HepG2 (cell line): Measurements from ENCODE around the gene RAB34. TPM values are rescaled to one million over a fixed set of nuclear protein-coding genes. Genes with fewer than 3 reads are reported as not detected.
A peak's percentile ranks its signal among the peaks of the same experiment; 100 is the strongest.

Experiments used
- ARNT ChIP-seq: fragments of 450-650 bp; IDR thresholded peaks from 2 replicates; pipeline ENCODE4 v1.6.1; 2017
- HMG20B ChIP-seq: conservative IDR thresholded peaks from 2 replicates; pipeline ENCODE4 v1.6.1; 2016; ENCODE audit warnings: missing genetic modification reagents, missing compliant biosample characterization
- NAIF1 ChIP-seq: sonication (generic); formaldehyde crosslinking; IDR thresholded peaks from 2 replicates; pipeline ENCODE4 v1.5.0; 2020; ENCODE audit warnings: mild to moderate bottlenecking, missing genetic modification reagents, borderline replicate concordance
- NR2C2 ChIP-seq: sonication (generic); formaldehyde crosslinking; IDR thresholded peaks from 2 replicates; pipeline ENCODE4 v1.4.0; 2020; ENCODE audit warnings: missing genetic modification reagents, mild to moderate bottlenecking, moderate library complexity, borderline replicate concordance
- NR3C1 ChIP-seq: sonication (generic); formaldehyde crosslinking; IDR thresholded peaks from 2 replicates; pipeline ENCODE4 v1.4.0; 2020; ENCODE audit warnings: missing genetic modification reagents
- POLR2A ChIP-seq, 2 experiments: IDR thresholded peaks; 2 replicates each; pipeline ENCODE4 v1.6.1; 2011; ENCODE audit warnings: low read depth in 2 of 2, low read length in 2 of 2, mild to moderate bottlenecking in 1 of 2, moderate library complexity in 1 of 2; ENCODE audit not compliant: insufficient read depth in 1 of 2
- RBM22 ChIP-seq: fragments of 200-400 bp; formaldehyde crosslinking; optimal IDR thresholded peaks from 2 replicates; pipeline ENCODE3; 2017; ENCODE audit warnings: mild to moderate bottlenecking, low read length, moderate library complexity
- SMAD9 ChIP-seq: sonication (generic); formaldehyde crosslinking; IDR thresholded peaks from 2 replicates; pipeline ENCODE4 v1.5.1; 2020; ENCODE audit warnings: mild to moderate bottlenecking, missing genetic modification reagents
- SSRP1 ChIP-seq: IDR thresholded peaks from 2 replicates; pipeline ENCODE4 v1.6.1; 2016; ENCODE audit warnings: control low read depth
- ZBTB20 ChIP-seq: sonication (generic); formaldehyde crosslinking; IDR thresholded peaks from 2 replicates; pipeline ENCODE4 v1.8.1; 2023; ENCODE audit warnings: missing genetic modification reagents, low read depth, mild to moderate bottlenecking, borderline replicate concordance
- ZNF3 ChIP-seq: IDR thresholded peaks from 2 replicates; pipeline ENCODE4 v1.7.0; 2017; ENCODE audit warnings: inconsistent platforms
- ZNF326 ChIP-seq: sonication (generic); formaldehyde crosslinking; IDR thresholded peaks from 2 replicates; pipeline ENCODE4 v1.4.0; 2020; ENCODE audit warnings: missing genetic modification reagents, borderline replicate concordance
- ZNF530 ChIP-seq: sonication (generic); formaldehyde crosslinking; IDR thresholded peaks from 2 replicates; pipeline ENCODE4 v1.5.0; 2020; ENCODE audit warnings: low read depth, mild to moderate bottlenecking, missing genetic modification reagents
- ZNF572 ChIP-seq: sonication (generic); formaldehyde crosslinking; IDR thresholded peaks from 2 replicates; pipeline ENCODE4 v1.5.1; 2020; ENCODE audit warnings: mild to moderate bottlenecking, missing genetic modification reagents
- polyA plus RNA-seq, 8 experiments: library from polyadenylated mRNA; depleted of rRNA in 3 of 8; stranded (reverse) in 7 of 8; unstranded in 1 of 8; fragments of >200 nt; fragmentation: Illumina TruSeq in 4 of 8; extraction: Trizol in 4 of 8; gene quantifications; 2 replicates each; pipeline versions ENCODE4 v1.2.1 to v1.2.3, GENCODE V29; 2011 to 2016; ENCODE audit warnings: low read depth in 4 of 8, missing spikeins in 1 of 8, mixed read lengths in 1 of 8; ENCODE audit not compliant: insufficient read depth in 1 of 8
- total RNA-seq, 5 experiments: library from RNA; depleted of rRNA; stranded (reverse); fragments of >200 nt; fragmentation: Illumina TruSeq; extraction: Trizol; gene quantifications; 2 replicates each; pipeline ENCODE4 v1.2.3, GENCODE V29; 2016; ENCODE audit warnings: low read depth in 1 of 5
- TF ChIP-seq, protein P1 (sequence below): sonication (generic); formaldehyde crosslinking; IDR thresholded peaks from 2 replicates; pipeline ENCODE4 v1.4.0; 2020; ENCODE audit warnings: missing genetic modification reagents, borderline replicate concordance
- TF ChIP-seq, protein P2 (sequence below): sonication (generic); formaldehyde crosslinking; IDR thresholded peaks from 2 replicates; pipeline ENCODE4 v1.4.0; 2020; ENCODE audit warnings: missing genetic modification reagents
- TF ChIP-seq, protein P3 (sequence below): sonication (generic); formaldehyde crosslinking; IDR thresholded peaks from 2 replicates; pipeline ENCODE4 v1.4.0; 2020; ENCODE audit warnings: missing genetic modification reagents, mild to moderate bottlenecking, borderline replicate concordance
- TF ChIP-seq, protein P4 (sequence below): sonication (generic); formaldehyde crosslinking; IDR thresholded peaks from 2 replicates; pipeline ENCODE4 v1.9.0; 2021; ENCODE audit warnings: missing genetic modification reagents, borderline replicate concordance

RAB34 gene
- total and polyA plus RNA-seq, 2 of the 13 experiments (the other 11 are each of a cell fraction or from before 2014, with no cell fraction given) = 0.49 TPM; not detected in 1

DNA sequence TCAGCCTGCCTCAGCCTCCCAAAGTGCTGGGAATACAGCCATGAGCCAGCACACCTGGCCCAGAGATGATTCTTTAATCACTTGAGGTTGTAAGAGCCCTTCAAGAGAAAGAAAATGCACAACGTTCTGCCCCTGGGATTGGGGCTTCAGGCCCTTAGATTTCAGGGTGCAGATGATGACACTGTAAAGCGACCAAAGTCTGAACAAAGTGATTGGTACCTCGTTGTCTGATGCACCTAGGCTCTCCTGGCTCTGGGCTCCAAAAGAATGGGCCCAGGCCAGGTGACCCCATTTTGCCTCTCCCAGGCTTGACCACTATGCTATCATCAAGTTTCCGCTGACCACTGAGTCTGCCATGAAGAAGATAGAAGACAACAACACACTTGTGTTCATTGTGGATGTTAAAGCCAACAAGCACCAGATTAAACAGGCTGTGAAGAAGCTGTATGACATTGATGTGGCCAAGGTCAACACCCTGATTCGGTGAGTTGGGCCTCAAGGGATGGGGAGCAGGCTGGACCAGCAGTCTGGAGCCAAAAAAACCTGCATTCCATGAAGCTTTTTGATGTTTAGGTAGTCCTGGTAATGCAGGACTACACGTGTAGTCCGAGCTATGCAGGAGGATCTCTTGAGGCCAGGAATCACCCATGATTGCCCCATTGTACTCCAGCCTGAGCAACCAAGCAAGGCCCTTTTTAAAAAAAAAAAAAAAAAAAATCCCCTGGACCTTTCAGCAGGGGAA lies 4.9 kb upstream of the RAB34 start (continued):
- TF ChIP-seq, protein P1, sequence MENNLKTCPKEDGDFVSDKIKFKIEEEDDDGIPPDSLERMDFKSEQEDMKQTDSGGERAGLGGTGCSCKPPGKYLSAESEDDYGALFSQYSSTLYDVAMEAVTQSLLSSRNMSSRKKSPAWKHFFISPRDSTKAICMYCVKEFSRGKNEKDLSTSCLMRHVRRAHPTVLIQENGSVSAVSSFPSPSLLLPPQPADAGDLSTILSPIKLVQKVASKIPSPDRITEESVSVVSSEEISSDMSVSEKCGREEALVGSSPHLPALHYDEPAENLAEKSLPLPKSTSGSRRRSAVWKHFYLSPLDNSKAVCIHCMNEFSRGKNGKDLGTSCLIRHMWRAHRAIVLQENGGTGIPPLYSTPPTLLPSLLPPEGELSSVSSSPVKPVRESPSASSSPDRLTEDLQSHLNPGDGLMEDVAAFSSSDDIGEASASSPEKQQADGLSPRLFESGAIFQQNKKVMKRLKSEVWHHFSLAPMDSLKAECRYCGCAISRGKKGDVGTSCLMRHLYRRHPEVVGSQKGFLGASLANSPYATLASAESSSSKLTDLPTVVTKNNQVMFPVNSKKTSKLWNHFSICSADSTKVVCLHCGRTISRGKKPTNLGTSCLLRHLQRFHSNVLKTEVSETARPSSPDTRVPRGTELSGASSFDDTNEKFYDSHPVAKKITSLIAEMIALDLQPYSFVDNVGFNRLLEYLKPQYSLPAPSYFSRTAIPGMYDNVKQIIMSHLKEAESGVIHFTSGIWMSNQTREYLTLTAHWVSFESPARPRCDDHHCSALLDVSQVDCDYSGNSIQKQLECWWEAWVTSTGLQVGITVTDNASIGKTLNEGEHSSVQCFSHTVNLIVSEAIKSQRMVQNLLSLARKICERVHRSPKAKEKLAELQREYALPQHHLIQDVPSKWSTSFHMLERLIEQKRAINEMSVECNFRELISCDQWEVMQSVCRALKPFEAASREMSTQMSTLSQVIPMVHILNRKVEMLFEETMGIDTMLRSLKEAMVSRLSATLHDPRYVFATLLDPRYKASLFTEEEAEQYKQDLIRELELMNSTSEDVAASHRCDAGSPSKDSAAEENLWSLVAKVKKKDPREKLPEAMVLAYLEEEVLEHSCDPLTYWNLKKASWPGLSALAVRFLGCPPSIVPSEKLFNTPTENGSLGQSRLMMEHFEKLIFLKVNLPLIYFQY (CRISPR knock-in tag) = no peak
- no peak for TF ChIP-seq SMAD9
- no peak for TF ChIP-seq ZNF3
- no peak for TF ChIP-seq ARNT
- TF ChIP-seq ZBTB20 (CRISPR knock-in tag) = no peak
- TF ChIP-seq RBM22 = peak; percentile 53
- no peak for TF ChIP-seq NR2C2 (CRISPR knock-in tag)
- TF ChIP-seq NR3C1 (CRISPR knock-in tag) = no peak
- peak in 1 of 2 experiments; percentile 37; a peak in 2 of 4 replicates for TF ChIP-seq POLR2A (IDR thresholded peaks at IDR 0.05; ENCODE audit: insufficient read depth in 1 of 2, low read depth in 2 of 2, low read length in 2 of 2)
- no peak for TF ChIP-seq ZNF572 (CRISPR knock-in tag)
- no peak for TF ChIP-seq HMG20B (CRISPR knock-in tag)
- 0 out of 2 replicates have a peak, but pooled peaks have one; percentile 28 for TF ChIP-seq SSRP1 (CRISPR knock-in tag)
- TF ChIP-seq, protein P2, sequence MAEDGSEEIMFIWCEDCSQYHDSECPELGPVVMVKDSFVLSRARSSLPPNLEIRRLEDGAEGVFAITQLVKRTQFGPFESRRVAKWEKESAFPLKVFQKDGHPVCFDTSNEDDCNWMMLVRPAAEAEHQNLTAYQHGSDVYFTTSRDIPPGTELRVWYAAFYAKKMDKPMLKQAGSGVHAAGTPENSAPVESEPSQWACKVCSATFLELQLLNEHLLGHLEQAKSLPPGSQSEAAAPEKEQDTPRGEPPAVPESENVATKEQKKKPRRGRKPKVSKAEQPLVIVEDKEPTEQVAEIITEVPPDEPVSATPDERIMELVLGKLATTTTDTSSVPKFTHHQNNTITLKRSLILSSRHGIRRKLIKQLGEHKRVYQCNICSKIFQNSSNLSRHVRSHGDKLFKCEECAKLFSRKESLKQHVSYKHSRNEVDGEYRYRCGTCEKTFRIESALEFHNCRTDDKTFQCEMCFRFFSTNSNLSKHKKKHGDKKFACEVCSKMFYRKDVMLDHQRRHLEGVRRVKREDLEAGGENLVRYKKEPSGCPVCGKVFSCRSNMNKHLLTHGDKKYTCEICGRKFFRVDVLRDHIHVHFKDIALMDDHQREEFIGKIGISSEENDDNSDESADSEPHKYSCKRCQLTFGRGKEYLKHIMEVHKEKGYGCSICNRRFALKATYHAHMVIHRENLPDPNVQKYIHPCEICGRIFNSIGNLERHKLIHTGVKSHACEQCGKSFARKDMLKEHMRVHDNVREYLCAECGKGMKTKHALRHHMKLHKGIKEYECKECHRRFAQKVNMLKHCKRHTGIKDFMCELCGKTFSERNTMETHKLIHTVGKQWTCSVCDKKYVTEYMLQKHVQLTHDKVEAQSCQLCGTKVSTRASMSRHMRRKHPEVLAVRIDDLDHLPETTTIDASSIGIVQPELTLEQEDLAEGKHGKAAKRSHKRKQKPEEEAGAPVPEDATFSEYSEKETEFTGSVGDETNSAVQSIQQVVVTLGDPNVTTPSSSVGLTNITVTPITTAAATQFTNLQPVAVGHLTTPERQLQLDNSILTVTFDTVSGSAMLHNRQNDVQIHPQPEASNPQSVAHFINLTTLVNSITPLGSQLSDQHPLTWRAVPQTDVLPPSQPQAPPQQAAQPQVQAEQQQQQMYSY (CRISPR knock-in tag) = no peak
- TF ChIP-seq, protein P3, sequence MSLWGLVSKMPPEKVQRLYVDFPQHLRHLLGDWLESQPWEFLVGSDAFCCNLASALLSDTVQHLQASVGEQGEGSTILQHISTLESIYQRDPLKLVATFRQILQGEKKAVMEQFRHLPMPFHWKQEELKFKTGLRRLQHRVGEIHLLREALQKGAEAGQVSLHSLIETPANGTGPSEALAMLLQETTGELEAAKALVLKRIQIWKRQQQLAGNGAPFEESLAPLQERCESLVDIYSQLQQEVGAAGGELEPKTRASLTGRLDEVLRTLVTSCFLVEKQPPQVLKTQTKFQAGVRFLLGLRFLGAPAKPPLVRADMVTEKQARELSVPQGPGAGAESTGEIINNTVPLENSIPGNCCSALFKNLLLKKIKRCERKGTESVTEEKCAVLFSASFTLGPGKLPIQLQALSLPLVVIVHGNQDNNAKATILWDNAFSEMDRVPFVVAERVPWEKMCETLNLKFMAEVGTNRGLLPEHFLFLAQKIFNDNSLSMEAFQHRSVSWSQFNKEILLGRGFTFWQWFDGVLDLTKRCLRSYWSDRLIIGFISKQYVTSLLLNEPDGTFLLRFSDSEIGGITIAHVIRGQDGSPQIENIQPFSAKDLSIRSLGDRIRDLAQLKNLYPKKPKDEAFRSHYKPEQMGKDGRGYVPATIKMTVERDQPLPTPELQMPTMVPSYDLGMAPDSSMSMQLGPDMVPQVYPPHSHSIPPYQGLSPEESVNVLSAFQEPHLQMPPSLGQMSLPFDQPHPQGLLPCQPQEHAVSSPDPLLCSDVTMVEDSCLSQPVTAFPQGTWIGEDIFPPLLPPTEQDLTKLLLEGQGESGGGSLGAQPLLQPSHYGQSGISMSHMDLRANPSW = no peak
- no peak for TF ChIP-seq NAIF1 (CRISPR knock-in tag)
- TF ChIP-seq ZNF530 = no peak
- TF ChIP-seq, protein P4, sequence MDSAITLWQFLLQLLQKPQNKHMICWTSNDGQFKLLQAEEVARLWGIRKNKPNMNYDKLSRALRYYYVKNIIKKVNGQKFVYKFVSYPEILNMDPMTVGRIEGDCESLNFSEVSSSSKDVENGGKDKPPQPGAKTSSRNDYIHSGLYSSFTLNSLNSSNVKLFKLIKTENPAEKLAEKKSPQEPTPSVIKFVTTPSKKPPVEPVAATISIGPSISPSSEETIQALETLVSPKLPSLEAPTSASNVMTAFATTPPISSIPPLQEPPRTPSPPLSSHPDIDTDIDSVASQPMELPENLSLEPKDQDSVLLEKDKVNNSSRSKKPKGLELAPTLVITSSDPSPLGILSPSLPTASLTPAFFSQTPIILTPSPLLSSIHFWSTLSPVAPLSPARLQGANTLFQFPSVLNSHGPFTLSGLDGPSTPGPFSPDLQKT (CRISPR knock-in tag) = no peak
- TF ChIP-seq ZNF326 (CRISPR knock-in tag) = no peak
